ENCODE measurements around the gene CHADL. TPM values are rescaled to one million over a fixed set of nuclear protein-coding genes. Genes with fewer than 3 reads are reported as not detected.

The CHADL gene
- total and polyA plus RNA-seq, 10 of the 15 experiments (the other 5 are each of a cell fraction or from before 2014, with no cell fraction given), result 0.24 TPM; not detected in 9

DNA sequence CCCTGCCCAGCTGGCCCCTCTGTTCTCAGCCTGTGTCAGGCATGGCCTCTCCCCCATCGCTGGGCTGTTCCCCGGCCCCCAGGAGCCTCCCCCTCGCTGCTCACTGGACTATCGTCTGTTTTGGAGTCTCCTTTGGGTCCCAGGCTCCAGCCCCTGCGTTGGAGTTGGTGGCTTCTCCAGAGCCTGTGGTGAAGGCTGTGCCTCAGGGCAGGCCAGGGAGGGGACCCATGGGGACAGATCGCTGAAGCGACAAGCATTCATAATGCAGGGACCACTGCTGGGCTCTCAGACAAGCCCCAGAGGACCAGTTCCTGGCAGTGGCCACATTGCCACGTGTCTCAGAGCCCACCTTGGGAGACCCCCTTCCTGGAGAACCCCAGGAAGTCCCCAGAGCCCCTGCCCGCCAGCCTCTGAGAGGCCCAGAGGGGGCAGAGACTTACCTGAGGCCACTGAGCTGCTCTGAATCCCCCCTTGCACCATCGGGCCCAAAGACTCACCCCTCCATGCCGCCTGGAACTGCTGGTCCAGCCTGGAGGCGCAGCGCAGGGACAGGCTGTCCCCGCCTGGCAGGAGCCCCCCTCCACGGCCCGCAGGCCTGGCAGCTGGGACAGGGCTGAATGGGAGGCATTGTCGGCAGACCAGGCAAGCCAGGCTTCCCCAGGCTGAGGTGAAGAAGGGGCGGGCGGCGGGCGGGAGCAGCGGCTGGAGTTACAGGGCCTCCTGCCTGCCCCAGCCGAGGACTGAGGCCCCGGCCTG lies at the start of gene CHADL (continued):
- TF ChIP-seq, protein P1, sequence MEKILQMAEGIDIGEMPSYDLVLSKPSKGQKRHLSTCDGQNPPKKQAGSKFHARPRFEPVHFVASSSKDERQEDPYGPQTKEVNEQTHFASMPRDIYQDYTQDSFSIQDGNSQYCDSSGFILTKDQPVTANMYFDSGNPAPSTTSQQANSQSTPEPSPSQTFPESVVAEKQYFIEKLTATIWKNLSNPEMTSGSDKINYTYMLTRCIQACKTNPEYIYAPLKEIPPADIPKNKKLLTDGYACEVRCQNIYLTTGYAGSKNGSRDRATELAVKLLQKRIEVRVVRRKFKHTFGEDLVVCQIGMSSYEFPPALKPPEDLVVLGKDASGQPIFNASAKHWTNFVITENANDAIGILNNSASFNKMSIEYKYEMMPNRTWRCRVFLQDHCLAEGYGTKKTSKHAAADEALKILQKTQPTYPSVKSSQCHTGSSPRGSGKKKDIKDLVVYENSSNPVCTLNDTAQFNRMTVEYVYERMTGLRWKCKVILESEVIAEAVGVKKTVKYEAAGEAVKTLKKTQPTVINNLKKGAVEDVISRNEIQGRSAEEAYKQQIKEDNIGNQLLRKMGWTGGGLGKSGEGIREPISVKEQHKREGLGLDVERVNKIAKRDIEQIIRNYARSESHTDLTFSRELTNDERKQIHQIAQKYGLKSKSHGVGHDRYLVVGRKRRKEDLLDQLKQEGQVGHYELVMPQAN (conservative IDR thresholded peaks at IDR 0.05), result no peak
- TF ChIP-seq ZNF622 (IDR thresholded peaks at IDR 0.05) (no peak), RAD21 (IDR thresholded peaks at IDR 0.05; ENCODE audit: insufficient read depth, low read depth, low read length) (no peak)
- TF ChIP-seq, protein P2, sequence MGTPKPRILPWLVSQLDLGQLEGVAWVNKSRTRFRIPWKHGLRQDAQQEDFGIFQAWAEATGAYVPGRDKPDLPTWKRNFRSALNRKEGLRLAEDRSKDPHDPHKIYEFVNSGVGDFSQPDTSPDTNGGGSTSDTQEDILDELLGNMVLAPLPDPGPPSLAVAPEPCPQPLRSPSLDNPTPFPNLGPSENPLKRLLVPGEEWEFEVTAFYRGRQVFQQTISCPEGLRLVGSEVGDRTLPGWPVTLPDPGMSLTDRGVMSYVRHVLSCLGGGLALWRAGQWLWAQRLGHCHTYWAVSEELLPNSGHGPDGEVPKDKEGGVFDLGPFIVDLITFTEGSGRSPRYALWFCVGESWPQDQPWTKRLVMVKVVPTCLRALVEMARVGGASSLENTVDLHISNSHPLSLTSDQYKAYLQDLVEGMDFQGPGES (IDR thresholded peaks at IDR 0.05), result no peak

DNA sequence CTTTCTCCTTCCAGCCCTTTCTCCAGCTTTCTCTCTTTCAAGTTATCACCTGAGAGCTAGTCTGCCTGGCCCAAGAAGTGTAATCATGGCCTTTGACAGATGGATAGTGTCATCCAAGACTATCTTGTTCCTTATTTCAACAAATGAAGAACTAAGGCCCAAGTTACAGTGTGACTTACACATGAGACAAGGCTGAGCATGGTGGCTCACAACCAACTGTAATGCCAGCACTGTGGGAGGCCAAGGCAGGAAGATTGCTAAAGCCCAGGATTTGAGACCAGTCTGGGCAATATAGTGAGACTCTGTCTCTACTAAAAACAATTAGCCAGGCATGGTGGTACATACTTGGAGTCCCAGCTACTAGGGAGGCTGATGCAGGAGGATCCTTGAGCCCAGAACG lies 48.9 kb upstream of the CHADL start:
- Histone ChIP-seq H3K4me2 (ENCODE audit: control insufficient read depth, insufficient read depth) (no peak overlapping the region), H3K79me2 (ENCODE audit: control insufficient read depth, insufficient read depth, low read length) (peaks cover 13% of the 10 kb centered on the region), H4K20me1 (ENCODE audit: control insufficient read depth, insufficient read depth) (no peaks in the 10 kb centered on the region), H3K27me3 (replicated peaks in 1 of 2; ENCODE audit: control insufficient read depth in 2 of 2, insufficient read depth in 2 of 2, low read length in 1 of 2) (no peaks in the 10 kb centered on the region), H3K9ac (ENCODE audit: control insufficient read depth, insufficient read depth, low read length) (no peak overlapping the region), H3K27ac (ENCODE audit: control insufficient read depth, insufficient read depth) (no peak overlapping the region), H3K9me3 (replicated peaks; ENCODE audit: control insufficient read depth, insufficient read depth, low read length) (no peaks in the 10 kb centered on the region), H3K4me1 (ENCODE audit: control insufficient read depth, insufficient read depth, low read length) (peaks cover 7% of the 10 kb centered on the region), H2AFZ (ENCODE audit: control insufficient read depth, low read depth, low read length) (no peak overlapping the region), H3K36me3 (ENCODE audit: control insufficient read depth in 2 of 2, insufficient read depth in 2 of 2, low read length in 1 of 2) (no peaks in the 10 kb centered on the region), H3K4me3 (no peak overlapping the region)
- ChIA-PET RAD21 (ENCODE audit: unreplicated experiment) (no interaction called here), POLR2A (interaction anchor here (0.6 to 2.4 kb wide), 2 partner anchors 12 to 337 kb away, joined by 3 to 6 read pairs; partner anchors contain the start of gene ZC3H7B), CTCF (interaction anchor here (1.2 to 1.5 kb wide), 2 partner anchors 12 to 13 kb away, joined by 3 read pairs; partner anchors contain the start of gene ZC3H7B), SMC1A (ENCODE audit: uncharacterized antibody, unreplicated experiment) (interaction anchor here (0.6 to 1.3 kb wide), 2 partner anchors 12 to 76 kb away, joined by 3 read pairs; partner anchors contain the start of gene ZC3H7B)
- in situ Hi-C loops (cut with MboI) (no loop called here), intact Hi-C loops (cut with micrococcal nuclease; ENCODE audit: unreplicated experiment) (no loop called here)
- no peak for DNase-seq (ENCODE audit: low read depth, low spot score)
- BruUV-seq (replicated peaks), result no TSS peak
- WGBS (ENCODE audit: insufficient coverage, insufficient replicate concordance, low lambda C conversion rate, missing lambda C conversion rate), result 29% methylated on average over 1 of the region's 1 CpG
- ATAC-seq, result no peak
- FAIRE-seq, result no peak
- TF ChIP-seq HDGF (IDR thresholded peaks at IDR 0.05) (no peak), SMARCA5 (IDR thresholded peaks at IDR 0.05) (no peak), KAT2A (conservative IDR thresholded peaks at IDR 0.05; ENCODE audit: control insufficient read depth, low read depth, low read length) (no peak), TCF12 (IDR thresholded peaks at IDR 0.05; ENCODE audit: low read depth, low read length) (no peak), BHLHE40 (IDR thresholded peaks at IDR 0.05; ENCODE audit: borderline replicate concordance in 1 of 2, low read depth in 2 of 2, low read length in 1 of 2) (no peak), BRCA1 (IDR thresholded peaks at IDR 0.05; ENCODE audit: low read depth, low read length) (no peak), NFXL1 (IDR thresholded peaks at IDR 0.05; ENCODE audit: borderline replicate concordance) (no peak), DPF2 (IDR thresholded peaks at IDR 0.05) (no peak), POLR2AphosphoS5 (IDR thresholded peaks at IDR 0.05; ENCODE audit: low read length) (no peak), LARP7 (IDR thresholded peaks at IDR 0.05) (no peak), BMI1 (IDR thresholded peaks at IDR 0.05; ENCODE audit: borderline replicate concordance) (no peak), SMAD1 (IDR thresholded peaks at IDR 0.05; ENCODE audit: low read depth, partially characterized antibody) (no peak)
- TF ChIP-seq, protein P3, sequence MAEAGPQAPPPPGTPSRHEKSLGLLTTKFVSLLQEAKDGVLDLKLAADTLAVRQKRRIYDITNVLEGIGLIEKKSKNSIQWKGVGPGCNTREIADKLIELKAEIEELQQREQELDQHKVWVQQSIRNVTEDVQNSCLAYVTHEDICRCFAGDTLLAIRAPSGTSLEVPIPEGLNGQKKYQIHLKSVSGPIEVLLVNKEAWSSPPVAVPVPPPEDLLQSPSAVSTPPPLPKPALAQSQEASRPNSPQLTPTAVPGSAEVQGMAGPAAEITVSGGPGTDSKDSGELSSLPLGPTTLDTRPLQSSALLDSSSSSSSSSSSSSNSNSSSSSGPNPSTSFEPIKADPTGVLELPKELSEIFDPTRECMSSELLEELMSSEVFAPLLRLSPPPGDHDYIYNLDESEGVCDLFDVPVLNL (IDR thresholded peaks at IDR 0.05; ENCODE audit: low read depth, low read length), result no peak
- TF ChIP-seq, protein P4, sequence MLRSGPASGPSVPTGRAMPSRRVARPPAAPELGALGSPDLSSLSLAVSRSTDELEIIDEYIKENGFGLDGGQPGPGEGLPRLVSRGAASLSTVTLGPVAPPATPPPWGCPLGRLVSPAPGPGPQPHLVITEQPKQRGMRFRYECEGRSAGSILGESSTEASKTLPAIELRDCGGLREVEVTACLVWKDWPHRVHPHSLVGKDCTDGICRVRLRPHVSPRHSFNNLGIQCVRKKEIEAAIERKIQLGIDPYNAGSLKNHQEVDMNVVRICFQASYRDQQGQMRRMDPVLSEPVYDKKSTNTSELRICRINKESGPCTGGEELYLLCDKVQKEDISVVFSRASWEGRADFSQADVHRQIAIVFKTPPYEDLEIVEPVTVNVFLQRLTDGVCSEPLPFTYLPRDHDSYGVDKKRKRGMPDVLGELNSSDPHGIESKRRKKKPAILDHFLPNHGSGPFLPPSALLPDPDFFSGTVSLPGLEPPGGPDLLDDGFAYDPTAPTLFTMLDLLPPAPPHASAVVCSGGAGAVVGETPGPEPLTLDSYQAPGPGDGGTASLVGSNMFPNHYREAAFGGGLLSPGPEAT (IDR thresholded peaks at IDR 0.05; ENCODE audit: low read depth), result no peak
